Stimulated activated effector memory CD8-positive, alpha-beta T cell treated with anti-CD3 and anti-CD28 coated beads, Interleukin-12 subunit alpha, Interleukin-12 subunit beta, amount 100 ng/mL, for 72 hours (primary cell): ENCODE results near the gene FNTB.

Source experiments
- ATAC-seq: fragments of 150-1000 bp; cut with Tn5 transposase; 2 replicates; pipeline ENCODE4 v1.10.0; 2021
- DNase-seq, 2 donors: peaks; one replicate each; pipeline ENCODE4 v3.0.0; 2021 to 2022; ENCODE audit warnings: low spot score in 2 of 2
- H3K27ac Mint-ChIP-seq: one replicate; pipeline ENCODE4 v1.8.0; 2022; ENCODE audit warnings: mild to moderate bottlenecking, mixed read lengths
- H3K36me3 Mint-ChIP-seq: one replicate; pipeline ENCODE4 v1.8.0; 2022; ENCODE audit warnings: mild to moderate bottlenecking, mixed read lengths
- H3K4me1 Mint-ChIP-seq: one replicate; pipeline ENCODE4 v1.8.0; 2022; ENCODE audit warnings: mixed read lengths
- H3K4me3 Mint-ChIP-seq: one replicate; pipeline ENCODE4 v1.8.0; 2022; ENCODE audit warnings: mild to moderate bottlenecking, mixed read lengths
- H3K9me3 Mint-ChIP-seq: one replicate; pipeline ENCODE4 v1.8.0; 2022; ENCODE audit warnings: mixed read lengths

FNTB gene

DNA sequence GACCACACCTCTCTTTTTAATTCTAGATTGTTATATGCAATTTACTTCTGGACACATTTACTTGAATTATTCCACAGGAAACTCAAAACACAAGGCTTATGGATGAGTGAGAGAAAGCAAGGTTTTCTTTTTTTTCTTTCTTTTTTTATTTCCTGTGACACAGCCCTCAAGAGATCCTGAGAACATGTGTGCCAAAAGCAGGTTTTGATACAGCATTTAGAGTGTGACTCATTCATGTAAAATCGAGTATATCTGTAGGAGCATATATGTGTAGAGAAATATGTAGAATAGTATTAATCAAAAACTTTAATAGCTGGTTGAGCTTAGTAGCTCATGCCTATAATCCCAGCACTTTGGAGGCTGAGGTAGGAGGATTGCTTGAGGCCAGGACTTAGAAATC, 120.0 kb downstream of the FNTB start:
- Mint-ChIP-seq H3K36me3 (peaks cover 9% of the 10 kb centered on the region), H3K9me3 (no peaks in the 10 kb centered on the region), H3K27ac (no peak overlapping the region), H3K4me3 (no peak overlapping the region), H3K4me1 (no peaks in the 10 kb centered on the region)
- DNase-seq (no peak), ATAC-seq (no peak)

DNA sequence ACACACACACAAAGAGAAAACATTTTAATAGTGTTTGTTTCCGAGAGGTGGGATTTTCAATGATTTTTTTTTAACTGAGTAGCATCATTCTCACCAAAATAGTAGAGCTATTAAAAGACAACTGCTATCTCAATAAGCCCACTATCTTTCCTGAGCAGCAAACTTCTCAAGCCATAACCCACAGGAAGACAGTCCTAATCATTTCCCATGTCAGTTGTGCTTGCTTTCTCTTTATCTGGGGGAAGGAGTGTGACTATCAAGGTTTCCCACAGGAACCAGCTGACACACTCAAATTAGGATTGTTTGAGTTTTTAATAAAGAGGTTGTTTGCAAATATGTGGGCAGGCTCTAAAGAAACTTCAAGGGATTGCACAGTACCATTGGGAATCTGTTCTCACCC, 120.5 kb downstream of the FNTB start:
- ATAC-seq (no peak), DNase-seq (no peak)
- peaks cover 7% of the 10 kb centered on the region for H3K36me3 Mint-ChIP-seq
- no peak overlapping the region for H3K4me3 Mint-ChIP-seq
- no peaks in the 10 kb centered on the region for H3K9me3 Mint-ChIP-seq
- H3K27ac Mint-ChIP-seq: no peak overlapping the region
- no peaks in the 10 kb centered on the region for H3K4me1 Mint-ChIP-seq

DNA sequence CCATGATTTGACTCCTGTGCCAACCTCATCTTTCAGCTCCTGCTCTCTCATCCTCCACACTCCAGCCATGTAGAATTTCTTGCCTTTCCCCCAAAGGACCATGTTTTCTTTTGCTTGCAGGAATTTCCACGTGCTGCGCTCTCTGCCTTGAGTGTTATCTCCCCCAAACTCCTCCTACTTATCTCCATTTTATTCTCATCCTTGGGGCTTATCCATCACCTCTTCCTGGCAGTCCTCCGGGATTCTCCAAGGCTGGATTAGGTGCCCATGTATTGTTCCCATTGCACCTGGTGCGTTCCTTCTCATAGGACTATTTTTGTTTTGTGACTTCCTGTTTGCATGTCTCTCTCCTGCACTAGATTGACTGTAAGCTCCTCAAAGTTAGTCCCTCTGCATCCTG, 122.7 kb downstream of the FNTB start:
- H3K9me3 Mint-ChIP-seq: no peaks in the 10 kb centered on the region
- H3K36me3 Mint-ChIP-seq: no peaks in the 10 kb centered on the region
- DNase-seq (no peak), ATAC-seq (no peak)
- no peak overlapping the region for H3K4me3 Mint-ChIP-seq
- no peaks in the 10 kb centered on the region for H3K4me1 Mint-ChIP-seq
- no peak overlapping the region for H3K27ac Mint-ChIP-seq

DNA sequence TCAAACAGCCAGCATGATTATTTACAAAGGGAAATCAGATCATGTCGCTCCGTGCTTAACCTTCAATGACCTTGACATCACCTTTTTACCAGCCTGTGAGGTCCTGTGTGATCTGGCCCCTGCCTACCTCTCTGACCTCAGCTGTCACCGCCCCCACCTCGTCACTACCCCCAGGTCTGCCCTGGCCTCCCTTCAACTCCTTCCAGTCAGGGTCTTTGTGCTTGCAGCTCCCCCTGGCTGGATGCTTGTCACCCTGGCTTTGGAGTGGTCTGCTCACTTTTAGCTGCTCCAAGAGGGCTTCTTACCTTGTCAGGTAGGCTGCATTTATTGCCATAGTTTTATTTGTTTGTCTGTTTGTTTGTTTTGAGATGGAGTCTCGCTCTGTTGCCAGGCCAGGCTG, 123.8 kb downstream of the FNTB start:
- H3K9me3 Mint-ChIP-seq: no peaks in the 10 kb centered on the region
- no peaks in the 10 kb centered on the region for H3K4me1 Mint-ChIP-seq
- no peak for ATAC-seq
- H3K36me3 Mint-ChIP-seq: no peaks in the 10 kb centered on the region
- no peak overlapping the region for H3K27ac Mint-ChIP-seq
- DNase-seq: no peak
- H3K4me3 Mint-ChIP-seq: no peak overlapping the region
